Lung (tissue), 12 donors: ENCODE results near the gene SNX33. TPM values are rescaled to one million over a fixed set of nuclear protein-coding genes. Genes with fewer than 3 reads are reported as not detected.

Experiments used
- ATAC-seq: fragments of 200-7000 bp; cut with Tn5 transposase; one replicate; pipeline ENCODE4 v1.9.1; 2020; ENCODE audit warnings: moderate number of reproducible peaks; ENCODE audit not compliant: insufficient read depth, low FRiP score
- DNase-seq, 3 donors: peaks; one replicate each; pipeline ENCODE4 v3.0.0-alpha.2; 2013 to 2017
- H3K27ac ChIP-seq, 2 donors: one replicate each; pipeline ENCODE4 v1.5.1; 2013; ENCODE audit warnings: mild to moderate bottlenecking in 2 of 2, moderate library complexity in 2 of 2, control low read depth in 1 of 2, inconsistent platforms in 1 of 2, low read depth in 1 of 2, low read length in 1 of 2
- H3K27me3 ChIP-seq, 3 donors: one replicate each; pipeline ENCODE4 v1.5.1; 2013; ENCODE audit warnings: low read length in 2 of 3; ENCODE audit not compliant: control insufficient read depth in 3 of 3, insufficient read depth in 3 of 3
- H3K36me3 ChIP-seq, 4 donors: one replicate each; pipeline ENCODE4 v1.5.1; 2013; ENCODE audit warnings: low read length in 4 of 4, mild to moderate bottlenecking in 1 of 4, moderate library complexity in 1 of 4; ENCODE audit not compliant: control insufficient read depth in 4 of 4, insufficient read depth in 4 of 4
- H3K4me1 ChIP-seq, 5 donors: one replicate each; pipeline ENCODE4 v1.5.1; 2013; ENCODE audit warnings: low read length in 5 of 5, mild to moderate bottlenecking in 2 of 5, moderate library complexity in 1 of 5; ENCODE audit not compliant: control insufficient read depth in 5 of 5, insufficient read depth in 5 of 5
- H3K4me3 ChIP-seq: one replicate; pipeline ENCODE4 v1.5.1; 2013; ENCODE audit warnings: mild to moderate bottlenecking, control low read depth, moderate library complexity
- H3K9ac ChIP-seq, 2 donors: one replicate each; pipeline ENCODE4 v1.5.1; 2013; ENCODE audit warnings: low read length in 2 of 2, control low read depth in 1 of 2; ENCODE audit not compliant: insufficient read depth in 1 of 2
- H3K9me3 ChIP-seq, 4 donors: one replicate each; pipeline ENCODE4 v1.5.1; 2013; ENCODE audit warnings: low read length in 3 of 4, mild to moderate bottlenecking in 1 of 4, moderate library complexity in 1 of 4; ENCODE audit not compliant: control insufficient read depth in 4 of 4, insufficient read depth in 3 of 4
- CTCF ChIP-seq: IDR thresholded peaks from 2 replicates; pipeline ENCODE4 v1.5.1; 2012; ENCODE audit warnings: mild to moderate bottlenecking; ENCODE audit errors: control extremely low read depth, extremely low read depth
- WGBS, 2 donors: extraction: QIAGEN DNeasy Blood & Tissue Kit; methylation state at CpG; one replicate each; pipeline ENCODE4 v1.1.7; 2013; 5-methylcytosine and 5-hydroxymethylcytosine counted together
- polyA plus RNA-seq, 2 donors: library from polyadenylated mRNA; stranded (reverse); fragments of 200-250 nt; gene quantifications; one replicate each; pipeline ENCODE4 v1.2.1, GENCODE V29; 2013
- total RNA-seq, 2 donors: library from RNA; depleted of rRNA in 1 of 2; stranded (reverse); fragments of >200 nt in 1 of 2; gene quantifications; one replicate each; pipeline ENCODE4 v1.2.1, GENCODE V29; 2014 to 2021
- donor health status: control.
- donor health status: control.
- donor health status: Bipolar disorder and iron deficiency.
- donor health status: healthy.
- donor health status: DM: yes; HTN: yes; CAD: no.

SNX33 gene
- total and polyA plus RNA-seq, 4 donors = 13.6 to 23.5 (median 18.0) TPM

DNA sequence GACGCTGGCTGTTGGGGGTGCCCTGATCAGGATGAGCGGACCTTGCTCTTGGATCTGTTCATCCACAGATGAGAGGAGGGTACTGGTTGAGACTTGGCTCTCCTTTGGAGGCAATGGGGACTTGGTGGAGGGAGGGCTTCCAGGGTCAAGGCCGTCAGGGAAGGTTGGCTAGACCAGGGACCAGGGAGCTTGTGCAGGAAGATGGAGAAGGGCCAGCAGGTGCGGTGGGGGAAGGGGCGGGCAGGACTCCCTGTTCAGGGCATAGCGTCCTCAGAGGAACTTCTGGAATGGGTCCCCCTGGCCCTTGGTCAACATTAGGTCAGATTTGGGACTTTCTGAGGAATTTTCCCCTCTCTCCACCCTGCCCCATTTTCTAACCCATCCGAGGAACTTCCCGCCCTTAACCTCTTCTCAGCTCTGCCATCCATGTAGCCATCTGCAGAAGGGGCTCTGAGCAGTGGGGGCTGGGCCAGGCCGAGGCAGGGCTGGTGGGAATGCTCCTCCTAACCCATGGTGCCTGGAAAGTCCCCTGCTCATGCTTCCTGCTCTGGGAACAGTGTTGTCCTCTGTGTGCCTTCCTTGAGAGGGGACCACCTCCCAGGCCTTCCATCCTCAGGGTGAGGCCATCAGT lies 11.5 kb downstream of the SNX33 start:
- Histone ChIP-seq H3K27ac (peak overlapping the region in 1 of 2 donors; percentile 79), H3K9me3 (no peaks in the 10 kb centered on the region), H3K9ac (no peak overlapping the region), H3K4me3 (no peak overlapping the region), H3K27me3 (no peaks in the 10 kb centered on the region), H3K36me3 (peaks cover 0 to 34% (median 9%) of the 10 kb centered on the region in 4 donors), H3K4me1 (peaks cover 0 to 34% (median 11%) of the 10 kb centered on the region in 5 donors)
- DNase-seq = no peak
- 78 to 92% methylated on average over 9 of the region's 9 CpGs for WGBS, 2 donors
- no peak for ATAC-seq
- TF ChIP-seq CTCF = no peak

- DNase-seq = no peak
- no peaks in the 10 kb centered on the region for H3K27me3 ChIP-seq
- no peak for TF ChIP-seq CTCF
- no peak for ATAC-seq
- WGBS, 2 donors = 81 to 90% methylated on average over 17 of the region's 17 CpGs
- peaks cover 0 to 34% (median 9%) of the 10 kb centered on the region in 4 donors for H3K36me3 ChIP-seq
- H3K4me3 ChIP-seq = no peak overlapping the region
- H3K9ac ChIP-seq = no peak overlapping the region
- no peaks in the 10 kb centered on the region for H3K9me3 ChIP-seq
- H3K4me1 ChIP-seq = peaks cover 0 to 29% (median 11%) of the 10 kb centered on the region in 5 donors
- H3K27ac ChIP-seq = peak overlapping the region in 1 of 2 donors; percentile 79
Observed at GRCh38 chr15:75659928-75660645, 12.4 kb downstream of the SNX33 start.

DNA sequence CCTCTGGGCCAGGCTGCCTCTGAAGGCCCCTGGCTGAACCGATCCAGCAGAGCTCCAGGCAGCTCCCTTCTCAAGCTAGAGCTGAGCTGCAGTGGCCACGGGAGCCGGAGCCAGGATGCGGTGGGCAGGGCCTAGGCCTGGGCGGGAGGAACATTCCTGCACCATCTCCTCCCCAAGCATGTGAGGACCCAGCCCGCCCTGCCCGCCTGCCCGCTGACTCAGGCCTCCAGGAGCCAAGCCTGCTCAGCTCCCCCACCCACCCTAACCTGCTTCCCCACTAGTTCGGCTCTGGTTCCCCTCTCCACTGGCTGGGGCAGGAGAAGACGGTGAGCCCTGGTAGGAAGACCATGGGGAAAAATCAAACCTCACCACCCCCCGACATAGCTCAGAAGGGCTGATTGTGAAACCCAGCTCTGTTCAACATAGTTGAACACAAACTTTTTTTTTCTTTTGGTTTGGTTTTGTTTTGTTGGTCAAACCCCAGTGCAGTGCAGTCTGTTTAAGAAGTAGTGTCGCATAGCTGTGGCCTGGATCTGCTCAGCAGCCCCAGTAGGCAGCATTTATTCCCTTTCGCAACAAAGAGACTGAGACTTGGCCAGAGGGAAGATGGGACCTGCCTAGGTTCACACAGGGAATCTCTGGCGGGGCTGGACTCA lies 13.5 kb downstream of the SNX33 start:
- H3K27me3 ChIP-seq = no peaks in the 10 kb centered on the region
- 44 to 68% methylated on average over 14 of the region's 14 CpGs for WGBS, 2 donors
- H3K4me1 ChIP-seq = peaks cover 0 to 25% (median 11%) of the 10 kb centered on the region in 5 donors
- ATAC-seq (peak; percentile 92), DNase-seq (peak; percentile 71 to 76 (median 76))
- H3K9me3 ChIP-seq = no peaks in the 10 kb centered on the region
- no peak overlapping the region for H3K4me3 ChIP-seq
- no peak for TF ChIP-seq CTCF
- H3K9ac ChIP-seq = peak overlapping the region in 1 of 2 donors; percentile 78
- peak overlapping the region; percentile 23 to 93 for H3K27ac ChIP-seq
- peaks cover 0 to 29% (median 8%) of the 10 kb centered on the region in 4 donors for H3K36me3 ChIP-seq
